Gastrocnemius medialis (tissue), 4 donors: ENCODE data around the gene HSPB1.

ENCODE experiments used
- POLR2A ChIP-seq, 2 donors: fragments of 450-650 bp; IDR thresholded peaks; one replicate each; pipeline ENCODE4 v1.6.1; 2017; ENCODE audit warnings: antibody characterized with exemption in 2 of 2, mild to moderate bottlenecking in 2 of 2, moderate library complexity in 2 of 2
- TF ChIP-seq, protein P1 (sequence below), 5 experiments: fragments of 450-650 bp in 3 of 5; fragments of 200-600 bp in 2 of 5; sonication (generic) in 2 of 5; IDR thresholded peaks in 4 of 5; conservative IDR thresholded peaks in 1 of 5; 1 replicate in 4 of 5; 2 replicates in 1 of 5; pipeline ENCODE4 v1.5.1; 2016 to 2019; ENCODE audit warnings: antibody characterized with exemption in 5 of 5, mild to moderate bottlenecking in 3 of 5, moderate library complexity in 3 of 5

DNA sequence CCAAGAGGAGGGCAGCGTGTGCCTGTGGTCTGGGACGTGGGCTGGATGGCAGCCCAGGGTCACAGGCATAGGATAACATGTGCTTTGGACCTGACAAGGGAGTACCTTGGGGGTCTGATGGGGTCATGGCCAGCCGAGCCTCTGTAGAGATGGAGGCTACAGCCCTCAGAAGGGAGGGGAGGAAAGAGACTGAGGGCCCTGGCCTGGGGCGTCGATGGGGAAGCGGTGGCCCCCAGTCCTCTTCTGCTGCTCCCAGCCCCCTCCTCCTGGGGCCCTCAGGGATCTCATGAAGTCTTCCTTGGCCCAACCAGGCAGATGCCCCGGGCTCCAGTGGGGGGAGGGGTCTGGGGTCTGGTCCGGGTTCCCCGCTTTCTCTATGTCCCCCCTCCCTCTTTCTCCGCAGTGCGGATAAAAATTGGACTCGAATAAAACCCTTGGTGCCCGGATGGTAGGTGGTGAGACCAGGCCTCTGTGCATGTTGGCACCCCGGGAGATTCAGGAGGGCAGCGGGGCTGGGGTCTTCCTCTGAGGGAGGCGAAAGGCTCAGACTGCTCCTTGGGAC lies 15.6 kb upstream of the HSPB1 start:
- TF ChIP-seq, protein P1, sequence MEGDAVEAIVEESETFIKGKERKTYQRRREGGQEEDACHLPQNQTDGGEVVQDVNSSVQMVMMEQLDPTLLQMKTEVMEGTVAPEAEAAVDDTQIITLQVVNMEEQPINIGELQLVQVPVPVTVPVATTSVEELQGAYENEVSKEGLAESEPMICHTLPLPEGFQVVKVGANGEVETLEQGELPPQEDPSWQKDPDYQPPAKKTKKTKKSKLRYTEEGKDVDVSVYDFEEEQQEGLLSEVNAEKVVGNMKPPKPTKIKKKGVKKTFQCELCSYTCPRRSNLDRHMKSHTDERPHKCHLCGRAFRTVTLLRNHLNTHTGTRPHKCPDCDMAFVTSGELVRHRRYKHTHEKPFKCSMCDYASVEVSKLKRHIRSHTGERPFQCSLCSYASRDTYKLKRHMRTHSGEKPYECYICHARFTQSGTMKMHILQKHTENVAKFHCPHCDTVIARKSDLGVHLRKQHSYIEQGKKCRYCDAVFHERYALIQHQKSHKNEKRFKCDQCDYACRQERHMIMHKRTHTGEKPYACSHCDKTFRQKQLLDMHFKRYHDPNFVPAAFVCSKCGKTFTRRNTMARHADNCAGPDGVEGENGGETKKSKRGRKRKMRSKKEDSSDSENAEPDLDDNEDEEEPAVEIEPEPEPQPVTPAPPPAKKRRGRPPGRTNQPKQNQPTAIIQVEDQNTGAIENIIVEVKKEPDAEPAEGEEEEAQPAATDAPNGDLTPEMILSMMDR (IDR thresholded peaks at IDR 0.05 in 4 of 5, conservative IDR thresholded peaks at IDR 0.05 in 1 of 5) = no peak
- TF ChIP-seq POLR2A (IDR thresholded peaks at IDR 0.05) = no peak
